SK-N-SH treated with all-trans-retinoic acid at 6 μM for 48 hours (cell line): Measurements from ENCODE around the gene PPP2R5D.

ENCODE experiments used
- ARNTL ChIP-seq: fragments of 450-650 bp; formaldehyde crosslinking; IDR thresholded peaks from 2 replicates; pipeline ENCODE4 v1.5.0; 2020; ENCODE audit warnings: low read depth, mild to moderate bottlenecking, moderate library complexity, borderline replicate concordance
- CSRNP3 ChIP-seq: fragments of 250-450 bp; sonication (Bioruptor Pico); IDR thresholded peaks from 2 replicates; pipeline ENCODE4 v1.5.1; 2021; ENCODE audit warnings: mild to moderate bottlenecking, moderate library complexity
- OSR1 ChIP-seq: fragments of 250-450 bp; sonication (Bioruptor Pico); IDR thresholded peaks from 2 replicates; pipeline ENCODE4 v1.8.0; 2022; ENCODE audit warnings: moderate library complexity, mild to moderate bottlenecking, inconsistent platforms
- PATZ1 ChIP-seq: fragments of 250-450 bp; sonication (Bioruptor Pico); IDR thresholded peaks from 2 replicates; pipeline ENCODE4 v1.8.0; 2020; ENCODE audit warnings: mild to moderate bottlenecking, moderate library complexity, borderline replicate concordance
- PPARA ChIP-seq: fragments of 250-450 bp; sonication (Bioruptor Pico); IDR thresholded peaks from 2 replicates; pipeline ENCODE4 v1.5.0; 2020; ENCODE audit warnings: mild to moderate bottlenecking, borderline replicate concordance
- RARB ChIP-seq: fragments of 250-450 bp; sonication (Bioruptor Pico); IDR thresholded peaks from 2 replicates; pipeline ENCODE4 v1.8.0; 2021; ENCODE audit warnings: mild to moderate bottlenecking, moderate library complexity
- TCF4 ChIP-seq: fragments of 250-450 bp; sonication (Bioruptor Pico); IDR thresholded peaks from 2 replicates; pipeline ENCODE4 v1.8.0; 2021; ENCODE audit warnings: mild to moderate bottlenecking, moderate library complexity, borderline replicate concordance
- TOX ChIP-seq: fragments of 250-450 bp; sonication (Bioruptor Pico); IDR thresholded peaks from 2 replicates; pipeline ENCODE4 v1.8.0; 2021; ENCODE audit warnings: mild to moderate bottlenecking, moderate library complexity, borderline replicate concordance
- TSHZ2 ChIP-seq: fragments of 250-450 bp; sonication (Bioruptor Pico); IDR thresholded peaks from 2 replicates; pipeline ENCODE4 v1.5.0; 2020; ENCODE audit warnings: mild to moderate bottlenecking, moderate library complexity
- ZNF565 ChIP-seq: fragments of 450-650 bp; formaldehyde crosslinking; conservative IDR thresholded peaks from 2 replicates; pipeline ENCODE4 v1.5.0; 2020; ENCODE audit warnings: low read depth, mild to moderate bottlenecking, moderate library complexity
- ZNF8 ChIP-seq: fragments of 450-650 bp; formaldehyde crosslinking; IDR thresholded peaks from 2 replicates; pipeline ENCODE4 v1.5.0; 2020; ENCODE audit warnings: mild to moderate bottlenecking, moderate library complexity

- no peak for TF ChIP-seq ZNF565
- TF ChIP-seq ZNF8, result no peak
- TF ChIP-seq TCF4, result no peak
- no peak for TF ChIP-seq PATZ1 (CRISPR knock-in tag)
- no peak for TF ChIP-seq TOX
- no peak for TF ChIP-seq CSRNP3 (CRISPR knock-in tag)
- no peak for TF ChIP-seq PPARA
- no peak for TF ChIP-seq ARNTL (CRISPR knock-in tag)
- no peak for TF ChIP-seq RARB
- no peak for TF ChIP-seq TSHZ2 (CRISPR knock-in tag)
- no peak for TF ChIP-seq OSR1
Measured at GRCh38 chr6:43016176-43016942, 32.0 kb downstream of the PPP2R5D start.
